ENCODE measurements around the gene TMEM140. TPM values are rescaled to one million over a fixed set of nuclear protein-coding genes. Genes with fewer than 3 reads are reported as not detected.
"Not testable (repeated sequence)": the region's sequence is repeated elsewhere in the genome, so short reads cannot be mapped to it uniquely, and the experiment has no call there.

Gene TMEM140
- polyA plus RNA-seq, result 34.7 TPM

DNA sequence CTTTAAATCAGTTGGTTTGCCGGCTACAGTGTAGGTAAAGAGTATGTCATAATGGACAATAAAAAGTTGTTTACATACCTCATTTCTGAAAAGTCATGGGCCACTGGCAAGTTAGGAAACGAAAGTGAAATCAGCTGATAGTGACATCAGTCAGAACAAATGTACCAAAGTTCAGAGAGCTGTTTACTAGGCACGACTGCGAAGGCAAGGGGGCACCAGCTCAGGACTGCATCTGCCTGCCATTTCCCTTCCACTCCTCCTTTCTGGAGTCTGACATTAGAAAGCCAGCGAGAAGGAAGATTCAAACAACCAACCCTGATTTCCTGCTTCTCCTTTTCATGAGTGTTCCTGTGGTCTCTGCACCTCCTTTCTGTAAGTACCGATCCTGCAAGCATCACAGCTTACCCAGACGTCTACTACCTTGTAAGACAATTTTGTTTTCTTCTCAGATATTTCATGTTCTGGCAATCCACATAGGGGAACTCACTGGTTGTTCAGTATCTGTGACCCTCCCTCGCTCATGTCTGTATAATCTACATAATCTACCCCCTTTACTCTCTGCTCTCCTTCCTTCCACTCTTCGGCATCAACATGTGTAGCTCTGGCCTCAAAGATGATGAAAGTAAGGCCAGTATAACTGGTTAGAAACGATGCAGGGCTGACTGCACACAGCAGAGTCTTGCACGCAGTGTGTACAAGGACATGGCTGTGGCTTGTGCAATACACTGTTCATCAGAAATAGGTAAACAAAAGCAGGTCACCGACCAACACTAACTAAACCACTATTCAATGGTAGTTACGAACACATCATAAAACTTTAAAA is at the start of gene TMEM140:
TSS of gene TMEM140 (plus strand) at position 174 of the 823 bp plus-strand sequence. CDS start 16,370 bp downstream, outside the sequence.
- H3K27ac Mint-ChIP-seq, result peak within 1 kb of the TSS; percentile 80 to 98 (median 98)
- peaks cover 12% of the 10 kb centered on the region for H3K36me3 Mint-ChIP-seq
- H3K9me3 Mint-ChIP-seq, result peaks cover 0 to 4% (median 2%) of the 10 kb centered on the region in 3 donors
- no peaks in the 10 kb centered on the region for H3K27me3 Mint-ChIP-seq
- peak within 1 kb of the TSS; percentile 83 to 97 (median 94) for H3K4me3 Mint-ChIP-seq
- peaks cover 26 to 59% (median 37%) of the 10 kb centered on the region in 3 donors for H3K4me1 Mint-ChIP-seq

DNA sequence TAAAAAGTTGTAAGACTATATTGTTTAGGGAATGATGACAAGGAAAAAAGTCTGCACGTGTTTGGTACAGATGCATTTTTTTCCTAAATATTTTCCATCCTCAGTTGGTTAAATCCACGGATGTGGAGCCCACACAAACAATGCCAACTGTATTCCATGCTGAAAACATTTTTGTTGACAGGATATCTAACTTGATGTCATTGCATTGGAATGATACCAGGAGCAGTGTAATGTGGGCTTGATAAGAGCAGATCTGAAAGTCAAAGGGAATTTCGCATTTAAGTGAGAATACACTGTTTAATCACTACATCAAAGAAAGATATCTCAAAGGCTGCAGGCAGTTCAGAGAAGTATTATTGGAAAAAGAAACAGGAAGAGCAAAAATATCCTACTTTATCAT is 49.5 kb upstream of the TMEM140 start:
- Mint-ChIP-seq H3K36me3 (peaks cover 3% of the 10 kb centered on the region), H3K27me3 (no peaks in the 10 kb centered on the region), H3K4me3 (no peak overlapping the region), H3K4me1 (peaks cover 0 to 6% (median 0%) of the 10 kb centered on the region in 3 donors), H3K27ac (no peak overlapping the region), H3K9me3 (peaks cover 0 to 13% (median 0%) of the 10 kb centered on the region in 3 donors)

DNA sequence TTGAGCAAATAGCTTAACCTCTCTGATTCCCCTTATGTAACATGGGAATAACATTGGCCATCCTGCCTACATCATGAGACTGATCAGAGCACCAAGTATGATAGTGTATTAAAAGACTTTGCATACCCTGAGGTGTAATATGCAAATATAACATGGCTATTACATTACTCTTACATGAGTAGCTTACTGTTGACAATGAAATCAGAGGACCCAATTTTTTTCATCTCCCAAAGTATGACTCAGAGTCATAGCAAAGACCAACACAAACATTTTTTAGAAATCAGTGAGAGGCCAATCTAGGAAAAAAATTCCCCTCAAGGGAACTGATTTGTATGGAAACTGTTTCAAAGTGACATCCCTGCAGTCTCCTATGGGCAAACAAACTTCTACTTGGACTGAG is 47.0 kb upstream of the TMEM140 start:
- H3K4me3 Mint-ChIP-seq, result no peak overlapping the region
- H3K27ac Mint-ChIP-seq, result no peak overlapping the region
- H3K4me1 Mint-ChIP-seq, result no peaks in the 10 kb centered on the region
- H3K27me3 Mint-ChIP-seq, result no peaks in the 10 kb centered on the region
- peaks cover 1 to 13% (median 3%) of the 10 kb centered on the region in 3 donors for H3K9me3 Mint-ChIP-seq
- peaks cover 3% of the 10 kb centered on the region for H3K36me3 Mint-ChIP-seq

DNA sequence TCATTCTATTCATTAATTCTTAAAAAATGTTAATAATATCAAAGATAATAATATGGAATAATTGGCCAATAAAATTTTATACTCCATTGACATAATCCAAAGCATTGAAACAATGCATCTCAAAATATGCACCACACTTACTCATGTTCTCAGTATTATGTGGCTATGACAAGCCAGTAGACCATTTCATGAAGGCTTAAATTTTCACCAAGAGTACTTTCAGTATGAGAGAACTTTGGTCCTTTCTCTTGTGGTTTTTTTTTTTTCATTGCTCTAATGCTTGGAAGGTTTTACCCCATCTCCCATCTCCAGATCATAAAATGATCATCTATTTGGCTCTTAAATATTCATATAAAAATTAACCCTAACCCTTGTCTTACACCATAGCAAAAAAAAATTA is 45.5 kb upstream of the TMEM140 start:
- H3K27ac Mint-ChIP-seq, result no peak overlapping the region
- H3K4me3 Mint-ChIP-seq, result no peak overlapping the region
- peaks cover 1% of the 10 kb centered on the region for H3K36me3 Mint-ChIP-seq
- no peaks in the 10 kb centered on the region for H3K4me1 Mint-ChIP-seq
- H3K27me3 Mint-ChIP-seq, result no peaks in the 10 kb centered on the region
- peaks cover 1 to 9% (median 3%) of the 10 kb centered on the region in 3 donors for H3K9me3 Mint-ChIP-seq

DNA sequence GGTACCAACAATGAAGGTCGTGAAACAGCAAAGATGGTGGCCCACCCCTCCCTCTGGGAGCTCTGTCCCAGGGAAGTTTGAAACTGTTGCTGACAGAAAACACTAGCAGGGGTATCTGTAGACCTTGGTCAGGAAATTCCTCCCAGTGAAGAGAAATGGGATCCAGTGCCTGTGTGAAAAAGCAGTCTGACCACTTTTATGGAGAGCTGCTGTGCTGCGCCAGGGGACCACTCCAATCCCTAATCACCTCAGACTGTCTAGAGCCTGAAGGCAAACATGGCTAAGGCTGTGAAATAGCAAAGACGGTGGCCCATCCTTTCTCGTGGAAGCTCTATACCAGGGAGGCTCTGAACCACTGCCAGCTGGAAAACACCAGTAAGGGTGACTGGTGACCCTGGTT is 38.3 kb upstream of the TMEM140 start:
- no peaks in the 10 kb centered on the region for H3K4me1 Mint-ChIP-seq
- no peak overlapping the region for H3K27ac Mint-ChIP-seq
- H3K9me3 Mint-ChIP-seq, result peaks cover 0 to 5% (median 1%) of the 10 kb centered on the region in 3 donors
- H3K27me3 Mint-ChIP-seq, result no peaks in the 10 kb centered on the region
- no peaks in the 10 kb centered on the region for H3K36me3 Mint-ChIP-seq
- H3K4me3 Mint-ChIP-seq, result no peak overlapping the region

DNA sequence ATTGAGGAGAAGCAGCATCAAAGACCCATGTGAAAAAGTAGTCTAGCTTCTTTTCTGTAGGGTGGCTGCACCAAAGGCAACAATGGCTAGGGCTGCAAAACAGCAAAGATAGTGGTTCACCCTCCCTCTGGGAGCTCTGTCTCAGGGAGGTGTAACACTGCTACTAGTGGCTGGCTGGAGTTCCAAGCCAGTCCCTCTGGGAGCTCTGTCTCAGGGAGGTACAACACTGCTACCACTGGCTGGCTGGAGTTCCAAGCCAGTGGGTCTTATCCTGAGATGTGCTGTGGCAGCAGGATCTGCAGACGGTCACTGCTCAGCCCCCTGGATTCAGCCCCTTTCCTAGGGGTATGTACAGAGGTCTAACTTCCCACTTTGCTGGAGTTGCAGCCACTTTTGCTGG is 37.9 kb upstream of the TMEM140 start:
- Mint-ChIP-seq H3K4me3 (no peak overlapping the region), H3K27ac (no peak overlapping the region), H3K9me3 (peaks cover 0 to 5% (median 0%) of the 10 kb centered on the region in 3 donors), H3K36me3 (no peaks in the 10 kb centered on the region), H3K27me3 (no peaks in the 10 kb centered on the region), H3K4me1 (no peaks in the 10 kb centered on the region)

DNA sequence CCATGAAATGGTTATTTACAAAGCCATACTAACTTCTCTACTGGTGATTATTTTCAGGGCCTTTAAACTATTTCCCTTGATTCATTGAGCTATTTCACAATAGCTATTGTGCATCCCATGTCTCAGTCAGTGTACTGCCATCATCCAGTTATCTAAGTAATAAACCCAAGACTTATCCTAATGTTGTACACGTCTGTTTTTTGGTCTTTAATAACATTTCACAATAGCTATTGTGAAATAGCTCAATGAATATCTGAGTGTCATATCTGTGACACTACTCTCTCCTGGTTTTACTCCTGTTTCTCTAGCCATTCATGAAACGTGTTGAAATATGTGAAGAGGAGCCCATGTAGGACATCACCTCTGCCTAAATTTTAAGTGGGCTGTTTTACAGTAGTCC is 36.5 kb upstream of the TMEM140 start:
- peaks cover 0 to 2% (median 0%) of the 10 kb centered on the region in 3 donors for H3K9me3 Mint-ChIP-seq

DNA sequence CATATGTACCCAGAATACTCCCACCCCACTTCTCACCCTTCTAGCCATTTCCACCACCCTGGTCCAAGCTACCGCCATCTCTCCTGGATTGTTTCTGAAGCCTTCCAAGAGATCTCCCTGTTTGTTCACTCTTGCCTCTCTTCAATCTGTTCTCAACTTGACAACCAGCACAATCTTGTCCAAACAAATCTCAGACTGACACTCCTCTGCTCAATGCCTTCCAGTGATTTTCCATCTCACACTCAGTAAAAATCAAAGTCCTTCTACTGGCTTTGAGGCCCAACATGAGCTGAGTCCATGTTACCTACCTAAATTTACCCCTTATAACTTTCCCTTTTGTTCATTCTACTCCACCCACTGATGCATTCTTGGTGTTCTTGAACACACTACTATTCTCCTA is 33.2 kb upstream of the TMEM140 start:
- no peak overlapping the region for H3K27ac Mint-ChIP-seq
- peaks cover 2% of the 10 kb centered on the region for H3K27me3 Mint-ChIP-seq
- peaks cover 10% of the 10 kb centered on the region for H3K36me3 Mint-ChIP-seq
- no peaks in the 10 kb centered on the region for H3K9me3 Mint-ChIP-seq
- H3K4me3 Mint-ChIP-seq, result no peak overlapping the region
- H3K4me1 Mint-ChIP-seq, result no peaks in the 10 kb centered on the region

More for the DNA sequence above, 36.5 kb upstream of the TMEM140 start:
- H3K27me3 Mint-ChIP-seq, result peaks cover 2% of the 10 kb centered on the region
- H3K36me3 Mint-ChIP-seq, result no peaks in the 10 kb centered on the region
- no peak overlapping the region for H3K27ac Mint-ChIP-seq
- H3K4me3 Mint-ChIP-seq, result no peak overlapping the region
- H3K4me1 Mint-ChIP-seq, result no peaks in the 10 kb centered on the region

DNA sequence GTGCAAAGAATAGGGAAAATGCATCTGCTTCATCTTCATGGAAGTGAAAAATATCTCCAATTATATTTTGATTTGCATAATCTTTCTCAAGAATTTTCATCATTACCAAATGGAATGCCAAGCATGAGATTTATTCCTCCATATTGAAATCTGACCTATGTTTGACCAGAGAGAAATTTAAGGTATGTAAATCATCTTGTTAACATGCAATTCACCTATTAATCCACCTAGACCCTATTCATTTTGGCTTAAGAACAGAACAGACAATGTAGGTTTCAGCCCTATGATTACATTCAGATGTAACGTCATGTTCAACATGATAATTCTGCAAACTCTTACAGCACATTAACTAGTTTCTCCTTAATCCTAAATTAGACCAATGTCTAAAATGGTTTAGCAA is 30.8 kb upstream of the TMEM140 start:
- Mint-ChIP-seq H3K9me3 (no peaks in the 10 kb centered on the region), H3K4me3 (no peak overlapping the region), H3K27ac (no peak overlapping the region), H3K27me3 (peaks cover 2% of the 10 kb centered on the region), H3K36me3 (peaks cover 10% of the 10 kb centered on the region), H3K4me1 (no peaks in the 10 kb centered on the region)

DNA sequence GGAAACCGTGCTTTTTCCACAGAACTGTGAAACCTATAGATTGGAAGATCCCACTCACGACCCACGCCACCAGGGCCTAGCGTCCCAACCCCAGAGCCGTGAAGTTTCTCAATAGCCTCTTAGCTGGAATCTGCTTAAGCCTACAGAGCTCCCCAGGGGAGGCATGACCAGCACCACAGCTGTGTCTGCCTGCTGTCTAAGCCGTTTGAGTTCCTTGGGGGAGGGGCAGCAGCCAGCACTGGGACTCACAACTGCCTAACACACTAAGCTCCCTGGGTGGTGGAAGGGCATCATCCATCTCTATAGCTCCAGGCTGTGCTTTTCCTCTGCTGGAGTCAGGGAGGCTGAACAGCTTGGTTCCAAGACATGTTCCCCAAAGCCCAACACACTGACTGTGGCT is 26.0 kb upstream of the TMEM140 start:
- Mint-ChIP-seq H3K9me3 (no peaks in the 10 kb centered on the region), H3K27ac (no peak overlapping the region), H3K4me3 (no peak overlapping the region), H3K27me3 (peaks cover 3% of the 10 kb centered on the region), H3K4me1 (peaks cover 0 to 4% (median 0%) of the 10 kb centered on the region in 3 donors), H3K36me3 (peaks cover 18% of the 10 kb centered on the region)

DNA sequence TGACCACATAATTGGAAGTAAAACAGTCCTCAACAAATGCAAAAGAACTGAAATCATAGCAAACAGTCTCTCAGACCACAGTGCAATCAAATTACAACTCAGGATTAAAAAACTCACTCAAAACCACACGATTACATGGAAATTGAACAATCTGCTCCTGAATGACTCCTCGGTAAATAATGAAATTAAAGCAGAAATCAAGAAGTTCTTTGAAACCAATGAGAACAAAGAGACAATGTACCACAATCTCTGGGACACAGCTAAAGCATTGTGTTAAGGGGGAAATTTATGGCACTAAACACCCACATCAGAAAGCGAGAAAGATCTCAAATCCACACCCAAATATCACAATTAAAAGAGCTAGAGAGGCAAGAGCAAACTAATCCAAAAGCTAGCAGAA is 23.2 kb upstream of the TMEM140 start:
- not testable (repeated sequence) for H3K27ac Mint-ChIP-seq, H3K4me1 Mint-ChIP-seq, H3K9me3 Mint-ChIP-seq

DNA sequence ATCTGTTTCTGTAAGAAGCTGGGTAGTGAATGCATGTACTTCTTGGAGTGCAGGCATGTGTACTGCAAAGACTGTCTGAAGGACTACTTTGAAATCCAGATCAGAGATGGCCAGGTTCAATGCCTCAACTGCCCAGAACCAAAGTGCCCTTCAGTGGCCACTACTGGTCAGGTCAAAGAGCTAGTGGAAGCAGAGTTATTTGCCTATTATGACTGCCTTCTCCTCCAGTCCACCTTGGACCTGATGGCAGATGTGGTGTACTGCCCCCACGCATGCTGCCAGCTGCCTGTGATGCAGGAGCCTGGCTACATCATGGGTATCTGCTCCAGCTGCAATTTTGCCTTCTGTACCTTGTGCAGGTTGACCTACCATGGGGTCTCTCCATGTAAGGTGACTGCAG is 18.9 kb upstream of the TMEM140 start:
- no peaks in the 10 kb centered on the region for H3K27me3 Mint-ChIP-seq
- H3K27ac Mint-ChIP-seq, result no peak overlapping the region
- peaks cover 0 to 6% (median 6%) of the 10 kb centered on the region in 3 donors for H3K9me3 Mint-ChIP-seq
- no peak overlapping the region for H3K4me3 Mint-ChIP-seq
- peaks cover 0 to 4% (median 0%) of the 10 kb centered on the region in 3 donors for H3K4me1 Mint-ChIP-seq
- peaks cover 9% of the 10 kb centered on the region for H3K36me3 Mint-ChIP-seq

More for the DNA sequence above, 23.2 kb upstream of the TMEM140 start:
- H3K36me3 Mint-ChIP-seq, H3K27me3 Mint-ChIP-seq, H3K4me3 Mint-ChIP-seq: not testable (repeated sequence)

DNA sequence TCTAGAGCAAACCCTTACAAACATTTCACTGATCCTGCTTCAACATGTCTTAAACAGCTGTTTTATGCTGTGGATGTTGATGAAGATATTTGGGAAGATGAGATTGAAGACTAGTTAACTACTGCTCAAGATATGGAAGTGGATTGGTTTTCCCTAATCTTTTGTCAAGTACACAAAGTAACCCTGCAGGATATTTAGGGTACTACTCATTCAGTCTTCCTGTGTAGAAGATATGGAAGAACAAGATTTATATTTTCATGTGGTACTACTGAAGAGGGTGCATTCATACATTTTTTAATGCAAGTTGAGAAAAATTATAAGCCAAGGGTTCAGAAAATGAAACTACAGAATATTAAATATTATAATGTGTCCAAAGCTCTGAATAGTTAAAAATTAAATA is 18.3 kb upstream of the TMEM140 start:
- peaks cover 0 to 4% (median 0%) of the 10 kb centered on the region in 3 donors for H3K4me1 Mint-ChIP-seq
- H3K9me3 Mint-ChIP-seq, result peaks cover 0 to 6% (median 6%) of the 10 kb centered on the region in 3 donors
- H3K4me3 Mint-ChIP-seq, result no peak overlapping the region
- peaks cover 11% of the 10 kb centered on the region for H3K36me3 Mint-ChIP-seq
- no peaks in the 10 kb centered on the region for H3K27me3 Mint-ChIP-seq
- H3K27ac Mint-ChIP-seq, result no peak overlapping the region

DNA sequence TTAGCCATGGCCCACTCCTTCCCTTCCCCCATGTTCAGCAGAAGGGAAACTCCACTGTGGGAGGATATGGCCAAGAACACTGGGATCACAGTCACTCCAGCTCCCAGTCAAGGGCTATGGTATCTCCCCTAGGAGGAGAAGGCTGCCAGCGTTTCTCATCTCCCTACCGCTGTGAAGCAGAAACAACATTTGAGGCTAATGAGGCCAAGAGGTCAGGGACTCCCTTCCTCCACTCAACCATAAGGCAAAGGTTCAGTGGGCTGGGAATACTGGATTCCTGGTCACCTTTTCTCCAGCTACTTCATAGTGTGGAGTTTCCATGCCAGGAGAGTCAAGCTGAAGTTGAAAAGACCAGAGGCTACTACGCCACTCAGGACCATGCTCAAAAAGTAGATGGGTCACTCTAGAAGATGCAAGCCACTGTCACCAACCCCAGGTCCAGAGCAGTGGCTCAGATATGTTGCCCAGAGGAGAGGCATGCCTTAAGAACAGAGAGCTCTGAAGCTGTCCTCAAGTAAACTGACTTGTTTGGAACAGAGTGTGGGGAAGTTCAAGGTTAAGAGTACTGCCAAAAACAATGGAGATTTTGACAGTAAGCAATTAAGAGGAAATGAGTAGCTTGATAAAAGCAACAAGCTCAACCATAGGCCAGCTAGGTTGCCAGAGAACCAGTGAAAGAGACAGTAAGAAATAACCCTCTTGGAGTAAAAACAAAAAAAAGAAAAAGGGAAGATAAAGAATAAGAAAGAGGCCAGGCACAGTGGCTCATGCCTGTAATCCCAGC is 3.8 kb upstream of the TMEM140 start:
- H3K9me3 Mint-ChIP-seq, result peaks cover 0 to 2% (median under 1%) of the 10 kb centered on the region in 3 donors
- H3K4me1 Mint-ChIP-seq, result peaks cover 11 to 25% (median 16%) of the 10 kb centered on the region in 3 donors
- no peak overlapping the region for H3K4me3 Mint-ChIP-seq
- H3K27me3 Mint-ChIP-seq, result no peaks in the 10 kb centered on the region
- H3K36me3 Mint-ChIP-seq, result peaks cover 8% of the 10 kb centered on the region
- H3K27ac Mint-ChIP-seq, result peak overlapping the region in 1 of 3 donors; percentile 4

DNA sequence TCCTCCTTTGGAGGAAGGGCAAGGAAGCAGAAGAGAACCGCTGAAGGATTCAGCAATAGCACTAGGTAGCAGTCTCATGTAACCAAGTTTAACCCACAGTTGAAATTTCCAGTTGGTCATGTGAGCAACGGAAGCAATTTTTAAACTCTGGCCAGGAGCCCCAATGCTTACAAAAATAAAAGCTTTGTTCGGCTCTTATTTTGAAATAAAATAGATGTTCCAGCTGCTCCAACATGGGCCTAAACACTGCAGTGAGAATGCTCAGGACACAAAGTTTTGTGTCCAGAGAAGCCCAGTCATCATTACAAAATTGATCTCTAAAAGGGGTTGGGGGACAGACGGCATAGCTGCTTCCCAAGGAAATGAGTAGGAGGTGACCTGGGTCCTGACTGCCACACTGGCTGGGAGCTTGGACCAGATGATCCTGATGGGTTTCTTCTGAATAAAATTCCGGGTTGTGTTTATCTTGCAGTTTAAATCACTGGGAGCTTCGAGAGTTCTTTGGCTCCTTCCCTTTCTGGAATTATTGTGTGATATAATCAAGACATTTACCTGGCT is 452 bp upstream of the TMEM140 start:
- H3K36me3 Mint-ChIP-seq, result peaks cover 8% of the 10 kb centered on the region
- no peaks in the 10 kb centered on the region for H3K9me3 Mint-ChIP-seq
- H3K27ac Mint-ChIP-seq, result peak overlapping the region; percentile 80 to 98 (median 98)
- H3K4me1 Mint-ChIP-seq, result peaks cover 26 to 56% (median 34%) of the 10 kb centered on the region in 3 donors
- H3K4me3 Mint-ChIP-seq, result peak overlapping the region; percentile 83 to 97 (median 94)
- H3K27me3 Mint-ChIP-seq, result no peaks in the 10 kb centered on the region

Measured in IgD-negative memory B cell (primary cell).